PC-3 (cell line): ENCODE results near the gene WWC1. TPM values are rescaled to one million over a fixed set of nuclear protein-coding genes. Genes with fewer than 3 reads are reported as not detected.

Experiments used
- ATAC-seq: fragments of 200-7000 bp; cut with Tn5 transposase; 2 replicates; pipeline ENCODE4 v1.9.1; 2020; ENCODE audit warnings: mild to moderate bottlenecking, moderate library complexity
- BruUV-seq: library from RNA; stranded (reverse); fragments of 400-500 nt; replicated peaks from 2 replicates; lab custom pipeline; 2021; lab: Mats Ljungman, UMichigan
- CTCF ChIA-PET: fragments of 300-600 bp; sonication (Branson Sonifier 250); formaldehyde crosslinking; loops from one replicate; lab custom pipeline; 2022; ENCODE audit warnings: antibody characterized with exemption; lab: Charles Lee
- POLR2A ChIA-PET: fragments of 300-600 bp; sonication (Branson Sonifier 250); formaldehyde crosslinking; loops from one replicate; lab custom pipeline; 2022; ENCODE audit warnings: antibody characterized with exemption; ENCODE audit not compliant: unreplicated experiment; lab: Charles Lee
- DNase-seq: peaks from one replicate; pipeline ENCODE4 v3.0.0-alpha.2; 2015
- H2AFZ ChIP-seq: fragments of 300-600 bp; sonication (generic); 2 replicates; pipeline ENCODE4 v1.6.0; 2016; ENCODE audit warnings: antibody characterized with exemption, low read length
- H3F3A ChIP-seq: fragments of 300-600 bp; sonication (generic); one replicate; pipeline ENCODE4 v1.6.0; 2017; ENCODE audit warnings: antibody characterized with exemption, low read length, control low read depth, mild to moderate bottlenecking; ENCODE audit not compliant: unreplicated experiment
- H3K27ac ChIP-seq: fragments of 300-600 bp; sonication (generic); 2 replicates; pipeline ENCODE4 v1.5.1; 2016; ENCODE audit warnings: mild to moderate bottlenecking, low read length
- H3K27me3 ChIP-seq: fragments of 300-600 bp; sonication (generic); 2 replicates; pipeline ENCODE4 v1.6.1; 2016; ENCODE audit warnings: low read length, mixed read lengths
- H3K36me3 ChIP-seq: fragments of 300-600 bp; sonication (generic); 2 replicates; pipeline ENCODE4 v1.6.1; 2016; ENCODE audit warnings: low read depth, mixed run types, low read length, mixed read lengths
- H3K4me1 ChIP-seq: fragments of 300-600 bp; sonication (generic); 2 replicates; pipeline ENCODE4 v1.5.1; 2016; ENCODE audit warnings: low read length; ENCODE audit not compliant: insufficient read depth
- H3K4me2 ChIP-seq: fragments of 300-600 bp; sonication (generic); 2 replicates; pipeline ENCODE4 v1.6.0; 2016; ENCODE audit warnings: low read length
- H3K4me3 ChIP-seq: fragments of 300-600 bp; sonication (generic); 2 replicates; pipeline ENCODE4 v1.5.1; 2016; ENCODE audit warnings: mild to moderate bottlenecking, low read length, mixed read lengths
- H3K79me2 ChIP-seq: fragments of 300-600 bp; sonication (generic); 2 replicates; pipeline ENCODE4 v1.6.1; 2017; ENCODE audit warnings: low read length, mixed read lengths
- H3K9ac ChIP-seq: fragments of 300-600 bp; sonication (generic); 2 replicates; pipeline ENCODE4 v1.6.0; 2016; ENCODE audit warnings: mild to moderate bottlenecking, low read length
- H3K9me2 ChIP-seq: fragments of 300-600 bp; sonication (generic); replicated peaks from 2 replicates; pipeline ENCODE4 v1.6.1; 2016; ENCODE audit warnings: mixed run types, low read length, mixed read lengths
- H3K9me3 ChIP-seq: fragments of 300-600 bp; sonication (generic); 2 replicates; pipeline ENCODE4 v1.6.1; 2016; ENCODE audit warnings: low read length, mixed read lengths
- H4K20me1 ChIP-seq: fragments of 300-600 bp; sonication (generic); 2 replicates; pipeline ENCODE4 v1.6.1; 2016; ENCODE audit warnings: low read length, mixed read lengths
- EZH2 ChIP-seq: fragments of 300-600 bp; sonication (generic); IDR thresholded peaks from one replicate; pipeline ENCODE4 v1.6.1; 2017; ENCODE audit warnings: antibody characterized with exemption, mild to moderate bottlenecking, low read length; ENCODE audit not compliant: unreplicated experiment
- EZH2phosphoT487 ChIP-seq: fragments of 300-600 bp; sonication (generic); IDR thresholded peaks from 2 replicates; pipeline ENCODE4 v1.6.1; 2018; ENCODE audit warnings: mild to moderate bottlenecking, antibody characterized with exemption, low read length, borderline replicate concordance
- intact Hi-C: fragments of 100-400 bp; cut with micrococcal nuclease; formaldehyde crosslinking; loops from 2 replicates; pipeline ENCODE4 v1.9.0; 2023
- total RNA-seq: library from RNA; depleted of rRNA; stranded (reverse); fragments of >200 nt; gene quantifications from 2 replicates; pipeline ENCODE4 v1.2.3, GENCODE V29; 2014
- TF ChIP-seq, protein P1 (sequence below): fragments of 300-600 bp; sonication (generic); conservative IDR thresholded peaks from 2 replicates; pipeline ENCODE4 v1.5.1; 2017; ENCODE audit warnings: antibody characterized with exemption, low read depth, mild to moderate bottlenecking, low read length

The WWC1 gene
- total RNA-seq, 1 experiment from 2014 or later, result 31.8 TPM

GRCh38 chr5:168340487-168340886 is 49.0 kb downstream of the WWC1 start:
- H3K27ac ChIP-seq, result peak overlapping the region; percentile 31; the same call in 1 of the 2 replicates

GRCh38 chr5:168341178-168341577 is 49.7 kb downstream of the WWC1 start:
- no peak overlapping the region; the same call in 1 of the 2 replicates for H3K4me3 ChIP-seq
- no peak overlapping the region for H2AFZ ChIP-seq
- H3K4me2 ChIP-seq, result peak overlapping the region; percentile 58
- intact Hi-C loops, result no loop called here
- ATAC-seq (peak; percentile 91), DNase-seq (peak; percentile 66)
- H3K27me3 ChIP-seq, result no peaks in the 10 kb centered on the region
- POLR2A ChIA-PET, result no interaction called here
- H3K9me3 ChIP-seq, result no peaks in the 10 kb centered on the region
- no peaks in the 10 kb centered on the region for H3F3A ChIP-seq
- peaks cover 91% of the 10 kb centered on the region for H3K79me2 ChIP-seq
- H3K36me3 ChIP-seq, result peaks cover 5% of the 10 kb centered on the region; the same call in 1 of the 2 replicates
- peak overlapping the region; percentile 31; the same call in 1 of the 2 replicates for H3K27ac ChIP-seq
- no TSS peak for BruUV-seq
- no peaks in the 10 kb centered on the region for H3K9me2 ChIP-seq
- CTCF ChIA-PET, result no interaction called here
- H3K4me1 ChIP-seq, result peaks cover 39% of the 10 kb centered on the region
- H3K9ac ChIP-seq, result no peak overlapping the region
- no peak for TF ChIP-seq EZH2phosphoT487
- TF ChIP-seq EZH2, result no peak
- TF ChIP-seq, protein P1, sequence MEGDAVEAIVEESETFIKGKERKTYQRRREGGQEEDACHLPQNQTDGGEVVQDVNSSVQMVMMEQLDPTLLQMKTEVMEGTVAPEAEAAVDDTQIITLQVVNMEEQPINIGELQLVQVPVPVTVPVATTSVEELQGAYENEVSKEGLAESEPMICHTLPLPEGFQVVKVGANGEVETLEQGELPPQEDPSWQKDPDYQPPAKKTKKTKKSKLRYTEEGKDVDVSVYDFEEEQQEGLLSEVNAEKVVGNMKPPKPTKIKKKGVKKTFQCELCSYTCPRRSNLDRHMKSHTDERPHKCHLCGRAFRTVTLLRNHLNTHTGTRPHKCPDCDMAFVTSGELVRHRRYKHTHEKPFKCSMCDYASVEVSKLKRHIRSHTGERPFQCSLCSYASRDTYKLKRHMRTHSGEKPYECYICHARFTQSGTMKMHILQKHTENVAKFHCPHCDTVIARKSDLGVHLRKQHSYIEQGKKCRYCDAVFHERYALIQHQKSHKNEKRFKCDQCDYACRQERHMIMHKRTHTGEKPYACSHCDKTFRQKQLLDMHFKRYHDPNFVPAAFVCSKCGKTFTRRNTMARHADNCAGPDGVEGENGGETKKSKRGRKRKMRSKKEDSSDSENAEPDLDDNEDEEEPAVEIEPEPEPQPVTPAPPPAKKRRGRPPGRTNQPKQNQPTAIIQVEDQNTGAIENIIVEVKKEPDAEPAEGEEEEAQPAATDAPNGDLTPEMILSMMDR, result no peak
- no peaks in the 10 kb centered on the region for H4K20me1 ChIP-seq

More at GRCh38 chr5:168340487-168340886, 49.0 kb downstream of the WWC1 start:
- CTCF ChIA-PET, result no interaction called here
- Histone ChIP-seq H3K9ac (no peak overlapping the region), H3K79me2 (peaks cover 91% of the 10 kb centered on the region), H3K9me3 (no peaks in the 10 kb centered on the region), H3K4me2 (peak overlapping the region; percentile 58), H3K27me3 (no peaks in the 10 kb centered on the region), H3K36me3 (peaks cover 5% of the 10 kb centered on the region; the same call in 1 of the 2 replicates), H3F3A (no peaks in the 10 kb centered on the region), H3K9me2 (no peaks in the 10 kb centered on the region), H2AFZ (no peak overlapping the region), H3K4me3 (no peak overlapping the region), H3K4me1 (peaks cover 32% of the 10 kb centered on the region), H4K20me1 (no peaks in the 10 kb centered on the region)
- no TSS peak for BruUV-seq
- POLR2A ChIA-PET, result no interaction called here
- DNase-seq (no peak), ATAC-seq (no peak)
- TF ChIP-seq EZH2phosphoT487, result no peak
- no peak for TF ChIP-seq EZH2
- TF ChIP-seq, protein P1, result no peak
- intact Hi-C loops, result no loop called here

- H4K20me1 ChIP-seq, result no peaks in the 10 kb centered on the region
- H3K79me2 ChIP-seq, result peaks cover 90% of the 10 kb centered on the region
- no peaks in the 10 kb centered on the region for H3K9me3 ChIP-seq
- H2AFZ ChIP-seq, result no peak overlapping the region
- ATAC-seq (no peak), DNase-seq (no peak)
- no peaks in the 10 kb centered on the region for H3K27me3 ChIP-seq
- H3K36me3 ChIP-seq, result peaks cover 5% of the 10 kb centered on the region; the same call in 1 of the 2 replicates
- H3F3A ChIP-seq, result no peaks in the 10 kb centered on the region
- TF ChIP-seq, protein P1, result no peak
- TF ChIP-seq EZH2 (no peak), EZH2phosphoT487 (no peak)
- BruUV-seq, result no TSS peak
- H3K4me3 ChIP-seq, result no peak overlapping the region
- intact Hi-C loops, result no loop called here
- CTCF ChIA-PET, result no interaction called here
- POLR2A ChIA-PET, result no interaction called here
- no peaks in the 10 kb centered on the region for H3K9me2 ChIP-seq
- H3K9ac ChIP-seq, result no peak overlapping the region
- H3K4me2 ChIP-seq, result peak overlapping the region; percentile 35
- H3K27ac ChIP-seq, result no peak overlapping the region
- peaks cover 48% of the 10 kb centered on the region for H3K4me1 ChIP-seq
Measured at GRCh38 chr5:168342151-168342825, 50.8 kb downstream of the WWC1 start.
